HL-60/S4 treated with phorbol 12-myristate 13-acetate at 8.2 ng/mL for 4 days and 3 days (cell line): ENCODE data around the gene MVP.
"Not testable (repeated sequence)": the region's sequence is repeated elsewhere in the genome, so short reads cannot be mapped to it uniquely, and the experiment has no call there.

Experiments
- in situ Hi-C: fragments of 300-500 bp; cut with MboI; formaldehyde crosslinking; loops from 2 replicates; pipeline ENCODE4 v1.15.0; 2022; ENCODE audit warnings: low sequenced_read_pairs

Gene MVP

GRCh38 chr16:29820271-29820701 lies at the start of gene MVP:
MVP (plus strand) TSS chr16:29820462; CDS start chr16:29830550, 10,088 bp downstream.
- in situ Hi-C loops = no loop called here

- in situ Hi-C loops = not testable (repeated sequence)
Measured at GRCh38 chr16:29772330-29772729, 47.9 kb upstream of the MVP start.

GRCh38 chr16:29774730-29775129 lies 45.5 kb upstream of the MVP start:
- in situ Hi-C loops = no loop called here

- in situ Hi-C loops = no loop called here
Measured at GRCh38 chr16:29775742-29776408, 44.4 kb upstream of the MVP start.

DNA sequence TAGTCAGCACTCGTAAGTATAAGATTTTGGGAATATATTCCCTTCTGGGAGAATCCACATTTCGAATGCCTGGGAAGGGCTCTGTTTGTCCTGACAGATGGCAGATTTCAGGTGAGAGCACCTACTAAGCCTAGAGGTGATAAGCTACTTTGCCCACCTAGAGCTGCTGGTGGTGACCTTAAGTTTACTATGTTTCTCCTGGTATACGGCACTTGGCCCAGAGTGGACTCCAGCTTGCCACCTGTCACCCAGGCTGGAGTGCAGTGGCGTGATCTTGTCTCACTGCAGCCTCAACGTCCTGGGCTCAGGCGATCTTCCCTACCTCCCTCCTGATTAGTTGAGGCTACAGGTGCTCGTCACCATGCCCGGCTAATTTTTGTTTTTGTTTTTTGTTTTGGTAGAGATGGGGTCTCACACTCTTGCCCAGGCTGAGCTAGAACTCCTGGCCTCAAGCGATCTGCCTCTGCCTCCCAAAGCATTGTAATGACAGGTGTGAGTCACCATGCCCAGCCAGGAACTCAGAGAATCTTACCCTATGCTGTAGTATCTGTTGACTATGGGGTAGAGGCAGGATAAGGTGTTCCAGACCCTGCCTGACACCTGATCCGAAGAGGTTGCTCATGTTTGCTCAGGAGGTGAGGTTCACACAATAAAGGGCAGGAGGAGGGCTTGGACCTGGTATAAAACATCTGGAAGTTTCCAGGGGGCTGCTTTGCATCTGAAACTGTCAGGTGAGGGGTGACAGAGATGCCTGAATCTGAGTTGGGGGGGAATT lies 42.5 kb upstream of the MVP start, which contains the start of gene ZG16:
Gene ZG16, plus strand, starts transcription at position 681 of the 775 bp plus-strand sequence. CDS start 1,011 bp downstream, outside the sequence.
- in situ Hi-C loops = no loop called here

GRCh38 chr16:29779474-29779873 lies 40.8 kb upstream of the MVP start:
- in situ Hi-C loops = no loop called here

DNA sequence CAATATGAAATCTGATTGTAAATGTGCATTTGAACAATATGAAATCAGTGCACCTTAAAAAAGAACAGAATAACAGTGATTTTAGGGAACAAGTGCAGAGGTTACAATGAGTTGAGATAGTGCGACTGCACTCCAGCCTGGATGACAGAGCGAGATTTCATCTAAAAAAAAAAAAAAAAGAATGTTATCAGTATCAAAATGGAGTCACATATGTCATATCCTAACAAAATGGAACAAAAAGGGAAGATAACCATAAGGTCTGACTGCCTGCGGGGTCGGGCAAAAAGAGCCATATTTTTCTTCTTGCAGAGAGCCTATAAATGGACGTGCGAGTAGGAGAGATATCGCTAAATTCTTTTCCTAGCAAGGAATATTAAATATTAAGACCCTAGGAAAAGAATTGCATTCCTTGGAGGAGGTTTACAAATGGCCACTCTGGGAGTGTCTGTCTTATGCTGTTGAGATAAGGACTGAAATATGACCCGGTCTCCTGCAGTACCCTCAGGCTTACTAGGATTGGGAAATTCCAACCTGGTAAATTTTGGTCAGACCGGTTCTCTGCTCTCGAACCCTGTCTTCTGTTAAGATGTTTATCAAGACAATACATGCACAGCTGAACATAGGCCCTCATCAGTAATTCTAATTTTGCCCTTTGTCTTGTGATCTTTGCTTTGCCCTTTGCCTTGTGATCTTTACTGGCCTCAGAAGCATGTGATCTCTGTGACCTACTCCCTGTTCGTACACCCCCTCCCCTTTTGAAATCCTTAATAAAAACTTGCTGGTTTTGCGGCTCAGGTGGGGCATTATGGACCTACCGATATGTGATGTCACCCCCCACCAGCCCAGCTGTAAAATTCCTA lies 36.9 kb upstream of the MVP start:
- in situ Hi-C loops = not testable (repeated sequence)

DNA sequence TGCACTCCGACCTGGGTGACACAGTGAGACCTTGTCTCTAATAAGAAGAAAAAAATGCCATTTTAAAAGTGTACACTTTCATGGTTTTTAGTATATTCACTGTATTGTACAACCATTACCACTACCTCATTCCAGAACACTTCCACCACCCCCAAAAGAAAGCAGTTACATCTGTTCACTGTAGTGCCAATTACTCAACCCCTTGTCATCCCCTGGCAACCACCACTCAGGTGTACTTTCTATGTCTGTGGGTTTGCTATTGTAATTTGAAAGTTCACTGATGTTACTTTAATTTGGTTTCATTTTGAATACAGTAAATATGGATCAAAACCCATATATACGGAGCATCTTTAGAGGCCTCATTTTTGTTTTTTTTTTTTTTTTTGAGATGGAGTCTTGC lies 36.1 kb upstream of the MVP start:
- in situ Hi-C loops = no loop called here

DNA sequence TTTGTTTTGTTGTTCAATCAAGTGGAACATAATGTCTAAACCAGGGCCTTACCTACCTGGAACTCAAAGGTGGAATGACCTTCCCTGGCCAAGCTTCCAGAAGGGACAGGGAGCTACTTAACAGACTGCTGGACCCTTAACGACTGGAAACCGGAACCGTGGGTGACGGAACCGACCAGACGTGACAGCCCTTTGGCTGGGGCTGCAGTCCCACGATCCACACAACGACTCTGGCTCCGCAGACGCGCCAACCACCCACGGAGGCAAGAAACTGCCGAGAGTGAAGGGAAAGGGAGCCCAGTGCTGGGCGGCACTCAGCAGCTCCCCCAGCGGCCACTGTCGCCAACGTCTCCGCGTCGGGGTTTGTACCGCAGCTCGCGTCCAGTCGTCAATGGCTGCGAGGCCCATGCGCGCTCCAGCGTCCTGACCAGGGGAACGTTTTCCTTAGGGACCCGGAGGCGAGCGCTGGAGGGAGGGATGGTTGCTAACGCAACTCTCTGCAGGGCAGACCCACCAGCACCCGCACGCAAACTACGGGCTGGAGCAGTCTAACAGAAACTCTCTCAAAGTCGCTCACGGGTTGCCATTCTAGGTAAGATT lies 35.3 kb upstream of the MVP start:
- in situ Hi-C loops = no loop called here

DNA sequence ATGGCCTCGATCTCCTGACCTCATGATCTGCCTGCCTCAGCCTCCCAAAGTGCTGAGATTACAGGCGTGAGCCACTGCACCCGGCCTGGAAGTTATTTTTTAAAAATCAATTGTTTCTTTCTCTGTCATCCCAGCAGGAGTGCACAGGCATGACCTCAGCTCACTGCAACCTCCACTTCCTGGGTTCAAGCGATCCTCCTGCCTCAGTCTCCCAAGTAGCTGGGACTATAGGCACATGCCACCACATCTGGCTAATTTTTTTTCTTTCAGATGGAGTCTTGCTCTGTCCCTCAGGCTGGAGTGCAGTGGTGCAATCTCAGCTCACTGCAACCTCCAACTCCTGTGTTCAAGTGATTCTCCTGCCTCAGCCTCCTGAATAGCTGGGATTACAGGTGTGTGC lies 33.1 kb upstream of the MVP start:
- in situ Hi-C loops = not testable (repeated sequence)

GRCh38 chr16:29789775-29790182 lies 30.5 kb upstream of the MVP start:
- in situ Hi-C loops = no loop called here

- in situ Hi-C loops = no loop called here
Measured at GRCh38 chr16:29790183-29790948, 29.9 kb upstream of the MVP start, which contains the start of gene KIF22. KIF22 (plus strand) TSS chr16:29790751; CDS start chr16:29790760, 9 bp downstream.

DNA sequence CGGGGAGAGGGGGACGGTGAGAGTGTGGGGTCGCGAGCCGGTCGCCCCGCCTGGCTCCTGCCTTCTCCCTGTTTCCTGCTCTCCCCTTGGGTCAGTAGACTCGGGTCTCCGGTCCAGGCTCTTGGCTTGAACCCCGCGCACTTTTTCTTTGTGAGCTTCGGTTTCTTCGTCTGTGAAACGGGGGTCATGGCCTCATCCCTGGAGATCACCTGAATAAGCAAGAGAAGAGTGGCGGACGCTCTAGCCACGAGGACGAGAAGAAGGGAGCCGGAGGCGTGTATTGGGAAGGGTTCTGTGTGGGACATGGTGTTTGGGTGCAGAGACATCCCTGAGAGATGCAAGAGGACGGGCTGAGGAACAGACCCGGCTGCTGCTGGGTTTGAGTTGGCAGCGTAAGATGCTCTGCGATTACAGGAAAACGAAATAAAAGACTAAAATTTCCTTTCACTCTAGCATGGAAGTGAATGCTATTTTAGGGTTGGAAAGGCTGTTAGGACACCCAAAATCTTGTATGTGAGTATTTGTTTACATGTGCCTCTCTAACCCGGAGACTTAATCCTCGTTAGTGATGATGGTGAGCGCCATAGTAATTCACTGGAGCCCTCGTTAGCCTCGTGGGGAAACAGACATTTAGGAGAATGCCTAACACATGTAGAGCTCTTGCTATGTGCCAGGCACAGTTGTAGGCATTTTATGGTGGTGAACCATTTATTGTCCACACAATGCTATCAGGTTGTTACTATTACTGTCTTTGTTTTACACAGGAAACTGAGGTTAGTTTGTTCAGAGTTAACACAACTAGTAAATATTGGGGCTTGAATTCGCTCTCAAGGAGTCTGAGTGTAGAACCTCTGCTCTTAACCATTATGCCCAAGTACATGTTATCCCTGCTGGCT lies 29.1 kb upstream of the MVP start:
- in situ Hi-C loops = no loop called here

- in situ Hi-C loops = no loop called here
Measured at GRCh38 chr16:29791845-29792807, 28.1 kb upstream of the MVP start.

GRCh38 chr16:29793153-29793552 lies 27.1 kb upstream of the MVP start:
- in situ Hi-C loops = not testable (repeated sequence)

- in situ Hi-C loops = no loop called here
Measured at GRCh38 chr16:29794231-29794710, 26.0 kb upstream of the MVP start.

GRCh38 chr16:29802416-29802935 lies 17.8 kb upstream of the MVP start:
- in situ Hi-C loops = no loop called here
